Mesothelial cell of epicardium (in vitro differentiated cells): ENCODE results near the gene AKAP8. TPM values are rescaled to one million over a fixed set of nuclear protein-coding genes. Genes with fewer than 3 reads are reported as not detected.

Experiments
- DNase-seq, 2 experiments: peaks; one replicate each; pipeline ENCODE4 v3.0.0; 2021; ENCODE audit warnings: low spot score in 2 of 2; ENCODE audit not compliant: unreplicated experiment in 2 of 2
- H3K27ac Mint-ChIP-seq: 2 replicates; pipeline ENCODE4 v1.8.0; 2021; ENCODE audit warnings: mixed read lengths
- H3K27me3 Mint-ChIP-seq: 2 replicates; pipeline ENCODE4 v1.8.0; 2021; ENCODE audit warnings: low read depth, mixed read lengths
- H3K36me3 Mint-ChIP-seq: 2 replicates; pipeline ENCODE4 v1.8.0; 2021; ENCODE audit warnings: mixed read lengths
- H3K4me1 Mint-ChIP-seq: 2 replicates; pipeline ENCODE4 v1.8.0; 2021; ENCODE audit warnings: mixed read lengths
- H3K4me3 Mint-ChIP-seq: 2 replicates; pipeline ENCODE4 v1.8.0; 2021; ENCODE audit warnings: mild to moderate bottlenecking, moderate library complexity, mixed read lengths
- H3K9me3 Mint-ChIP-seq: 2 replicates; pipeline ENCODE4 v1.8.0; 2021; ENCODE audit warnings: mixed read lengths
- CTCF ChIP-seq: fragments of 200-600 bp; sonication (generic); IDR thresholded peaks from one replicate; pipeline ENCODE4 v1.5.0; 2021; ENCODE audit warnings: antibody characterized with exemption; ENCODE audit not compliant: unreplicated experiment
- total RNA-seq: library from RNA; stranded (reverse); gene quantifications from 3 replicates; pipeline ENCODE4 v1.2.1, GENCODE V29; 2021

AKAP8 gene
- total RNA-seq, 1 donor from 2014 or later: 43.5 TPM

GRCh38 chr19:15401397-15401710 lies 21.8 kb upstream of the AKAP8 start:
- no peak for TF ChIP-seq CTCF
- Mint-ChIP-seq H3K27ac (no peak overlapping the region), H3K27me3 (no peaks in the 10 kb centered on the region), H3K36me3 (peaks cover 23% of the 10 kb centered on the region), H3K9me3 (no peaks in the 10 kb centered on the region), H3K4me3 (no peak overlapping the region), H3K4me1 (no peaks in the 10 kb centered on the region)
- no peak for DNase-seq

- Mint-ChIP-seq H3K4me3 (no peak overlapping the region), H3K36me3 (peaks cover 26% of the 10 kb centered on the region), H3K27ac (no peak overlapping the region), H3K9me3 (no peaks in the 10 kb centered on the region), H3K27me3 (no peaks in the 10 kb centered on the region), H3K4me1 (no peaks in the 10 kb centered on the region)
- DNase-seq: no peak
- TF ChIP-seq CTCF: no peak
These were observed 21.2 kb upstream of the AKAP8 start for GRCh38 chr19:15400521-15401396.

GRCh38 chr19:15399635-15400034 lies 20.0 kb upstream of the AKAP8 start:
- Mint-ChIP-seq H3K36me3 (peaks cover 24% of the 10 kb centered on the region), H3K4me3 (no peak overlapping the region), H3K4me1 (no peaks in the 10 kb centered on the region), H3K9me3 (no peaks in the 10 kb centered on the region), H3K27me3 (no peaks in the 10 kb centered on the region), H3K27ac (no peak overlapping the region)
- DNase-seq: no peak
- TF ChIP-seq CTCF: no peak

GRCh38 chr19:15399234-15399515 lies 19.6 kb upstream of the AKAP8 start:
- DNase-seq: no peak
- H3K27ac Mint-ChIP-seq: no peak overlapping the region
- H3K4me1 Mint-ChIP-seq: no peaks in the 10 kb centered on the region
- no peaks in the 10 kb centered on the region for H3K27me3 Mint-ChIP-seq
- no peak overlapping the region for H3K4me3 Mint-ChIP-seq
- TF ChIP-seq CTCF: no peak
- peaks cover 25% of the 10 kb centered on the region for H3K36me3 Mint-ChIP-seq
- H3K9me3 Mint-ChIP-seq: no peaks in the 10 kb centered on the region

- H3K36me3 Mint-ChIP-seq: peaks cover 29% of the 10 kb centered on the region
- no peaks in the 10 kb centered on the region for H3K27me3 Mint-ChIP-seq
- no peaks in the 10 kb centered on the region for H3K4me1 Mint-ChIP-seq
- TF ChIP-seq CTCF: no peak
- no peaks in the 10 kb centered on the region for H3K9me3 Mint-ChIP-seq
- no peak overlapping the region for H3K27ac Mint-ChIP-seq
- no peak for DNase-seq
- H3K4me3 Mint-ChIP-seq: no peak overlapping the region
These were observed 19.1 kb upstream of the AKAP8 start for GRCh38 chr19:15398501-15399233.
